Trophoblast cell (in vitro differentiated cells and primary cell): ENCODE results near the gene TAAR5.

Experiments
- DNase-seq, 2 donors: peaks; one replicate each; pipeline ENCODE4 v3.0.0-alpha.2; 2016
- H2AFZ ChIP-seq: 2 replicates; pipeline ENCODE4 v1.6.1; 2013; ENCODE audit warnings: low read length, moderate library complexity, mild to moderate bottlenecking; ENCODE audit not compliant: insufficient read depth, poor library complexity
- H2AK5ac ChIP-seq: 2 replicates; pipeline ENCODE4 v1.6.1; 2013; ENCODE audit warnings: mild to moderate bottlenecking, low read length
- H2BK120ac ChIP-seq: 2 replicates; pipeline ENCODE4 v1.6.1; 2013; ENCODE audit warnings: low read length, mild to moderate bottlenecking, moderate library complexity; ENCODE audit not compliant: insufficient read depth, poor library complexity
- H2BK12ac ChIP-seq: 2 replicates; pipeline ENCODE4 v1.6.1; 2013; ENCODE audit warnings: mild to moderate bottlenecking, low read length, moderate library complexity
- H2BK5ac ChIP-seq: 2 replicates; pipeline ENCODE4 v1.6.1; 2013; ENCODE audit warnings: low read length, low read depth, moderate library complexity, mild to moderate bottlenecking; ENCODE audit not compliant: poor library complexity
- H3K14ac ChIP-seq: 2 replicates; pipeline ENCODE4 v1.6.1; 2013; ENCODE audit warnings: mild to moderate bottlenecking, low read length
- H3K18ac ChIP-seq: 2 replicates; pipeline ENCODE4 v1.6.1; 2013; ENCODE audit warnings: mild to moderate bottlenecking, low read length
- H3K23ac ChIP-seq: 2 replicates; pipeline ENCODE4 v1.6.1; 2013; ENCODE audit warnings: low read length
- H3K27ac ChIP-seq: 2 replicates; pipeline ENCODE4 v1.5.1; 2013; ENCODE audit warnings: low read depth, mild to moderate bottlenecking, inconsistent platforms, low read length, moderate library complexity
- H3K27me3 ChIP-seq: 2 replicates; pipeline ENCODE4 v1.6.1; 2013; ENCODE audit warnings: inconsistent platforms, mild to moderate bottlenecking, low read length, moderate library complexity; ENCODE audit not compliant: insufficient read depth
- H3K36me3 ChIP-seq, 2 experiments: 1 replicate in 1 of 2; 2 replicates in 1 of 2; pipeline ENCODE4 v1.6.1; 2013; ENCODE audit warnings: low read length in 2 of 2, mild to moderate bottlenecking in 2 of 2, moderate library complexity in 1 of 2; ENCODE audit not compliant: insufficient read depth in 2 of 2, control insufficient read depth in 1 of 2
- H3K4ac ChIP-seq: 2 replicates; pipeline ENCODE4 v1.6.1; 2013; ENCODE audit warnings: low read depth, mild to moderate bottlenecking, low read length, moderate library complexity
- H3K4me1 ChIP-seq, 2 experiments: 1 replicate in 1 of 2; 2 replicates in 1 of 2; pipeline ENCODE4 v1.6.1; 2013; ENCODE audit warnings: low read length in 2 of 2, mild to moderate bottlenecking in 2 of 2, moderate library complexity in 1 of 2; ENCODE audit not compliant: insufficient read depth in 2 of 2, control insufficient read depth in 1 of 2
- H3K4me2 ChIP-seq: 2 replicates; pipeline ENCODE4 v1.6.1; 2013; ENCODE audit warnings: inconsistent platforms, mild to moderate bottlenecking, low read length, moderate library complexity
- H3K4me3 ChIP-seq: 2 replicates; pipeline ENCODE4 v1.5.1; 2013; ENCODE audit warnings: mild to moderate bottlenecking, low read depth, low read length, inconsistent platforms
- H3K79me1 ChIP-seq: one replicate; pipeline ENCODE4 v1.6.1; 2013; ENCODE audit warnings: low read length
- H3K79me2 ChIP-seq: 2 replicates; pipeline ENCODE4 v1.6.1; 2013; ENCODE audit warnings: low read length, mild to moderate bottlenecking; ENCODE audit not compliant: control insufficient read depth, insufficient read depth, poor library complexity
- H3K9ac ChIP-seq: 2 replicates; pipeline ENCODE4 v1.6.1; 2013; ENCODE audit warnings: mild to moderate bottlenecking, low read length
- H3K9me3 ChIP-seq: 2 replicates; pipeline ENCODE4 v1.6.1; 2013; ENCODE audit warnings: low read depth, mild to moderate bottlenecking, control low read depth, inconsistent platforms, low read length; ENCODE audit not compliant: insufficient read depth
- H4K12ac ChIP-seq: 2 replicates; pipeline ENCODE4 v1.6.1; 2013; ENCODE audit warnings: low read depth, mild to moderate bottlenecking, low read length, moderate library complexity
- H4K8ac ChIP-seq: 2 replicates; pipeline ENCODE4 v1.6.1; 2013; ENCODE audit warnings: low read depth, mild to moderate bottlenecking, low read length, moderate library complexity
- H4K91ac ChIP-seq: one replicate; pipeline ENCODE4 v1.6.1; 2013; ENCODE audit warnings: low read depth, mild to moderate bottlenecking, low read length, moderate library complexity
- WGBS: extraction: QIAGEN DNeasy Blood & Tissue Kit; methylation state at CpG from one replicate; pipeline ENCODE4 v1.1.7; 2013; ENCODE audit warnings: missing lambda C conversion rate; ENCODE audit not compliant: insufficient read length, insufficient coverage; ENCODE audit errors: extremely low coverage; 5-methylcytosine and 5-hydroxymethylcytosine counted together

The TAAR5 gene

DNA sequence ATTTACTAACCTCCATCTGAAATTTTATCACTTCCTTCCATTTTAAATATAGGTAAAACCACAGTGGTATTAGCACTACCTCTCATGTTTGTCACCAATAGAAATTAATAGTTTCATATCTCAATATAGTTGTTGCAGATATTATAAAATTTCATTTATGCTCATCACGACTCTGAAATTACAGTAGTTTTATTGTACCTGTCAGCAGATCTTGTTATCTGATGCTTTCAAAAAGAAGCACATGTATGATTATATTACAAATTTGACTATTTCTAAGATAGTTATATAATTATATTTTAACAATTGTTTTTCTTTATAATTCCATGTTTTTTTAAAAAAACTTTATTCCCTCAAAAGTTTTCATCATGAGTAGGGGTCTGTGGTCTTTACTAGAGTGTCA is 4.8 kb downstream of the TAAR5 start:
- WGBS, result no CpG with 5 or more reads among the region's 1 CpG

DNA sequence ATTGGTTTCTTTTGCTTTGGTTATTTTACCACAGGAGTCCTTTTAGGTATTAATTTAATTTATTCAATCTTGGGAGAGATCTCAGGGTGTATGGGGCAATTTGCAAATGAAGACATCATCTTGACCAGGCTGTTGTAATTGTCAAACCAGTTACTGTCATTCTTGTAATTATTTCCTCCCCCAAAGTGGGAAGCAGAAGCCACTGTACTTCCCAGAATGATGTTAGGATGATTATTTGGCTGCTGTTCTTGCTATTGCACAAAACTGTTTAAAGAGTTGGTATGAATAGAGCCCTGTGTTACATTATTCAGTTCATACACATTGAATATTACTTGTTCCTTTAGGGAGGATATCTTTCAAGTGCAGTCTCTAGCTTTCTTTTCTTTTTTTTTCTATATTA is 17.8 kb downstream of the TAAR5 start:
- Histone ChIP-seq H3K9me3 (no peaks in the 10 kb centered on the region), H3K4me2 (no peak overlapping the region), H3K9ac (no peak overlapping the region), H3K4ac (no peak overlapping the region), H2BK12ac (no peak overlapping the region), H2BK120ac (no peak overlapping the region), H3K4me1 (no peaks in the 10 kb centered on the region), H4K91ac (no peak overlapping the region), H3K23ac (no peak overlapping the region), H3K79me1 (no peaks in the 10 kb centered on the region), H3K14ac (no peak overlapping the region), H4K8ac (no peak overlapping the region), H3K27ac (no peak overlapping the region), H3K27me3 (no peaks in the 10 kb centered on the region), H3K4me3 (no peak overlapping the region), H2AK5ac (no peak overlapping the region), H3K36me3 (no peaks in the 10 kb centered on the region), H3K18ac (no peak overlapping the region), H2BK5ac (no peak overlapping the region), H2AFZ (no peak overlapping the region), H3K79me2 (no peaks in the 10 kb centered on the region), H4K12ac (no peak overlapping the region)
- DNase-seq, result no peak

More for the DNA sequence above, 4.8 kb downstream of the TAAR5 start:
- H2AK5ac ChIP-seq, result no peak overlapping the region
- H4K12ac ChIP-seq, result no peak overlapping the region
- no peaks in the 10 kb centered on the region for H3K79me1 ChIP-seq
- peaks cover 2 to 7% of the 10 kb centered on the region in 2 experiments for H3K4me1 ChIP-seq
- H3K4ac ChIP-seq, result no peak overlapping the region
- no peak overlapping the region for H2BK120ac ChIP-seq
- H3K4me2 ChIP-seq, result no peak overlapping the region
- no peak overlapping the region for H3K18ac ChIP-seq
- no peak overlapping the region for H3K9ac ChIP-seq
- H3K79me2 ChIP-seq, result no peaks in the 10 kb centered on the region
- H2BK5ac ChIP-seq, result no peak overlapping the region
- no peak for DNase-seq
- no peak overlapping the region for H3K14ac ChIP-seq
- no peaks in the 10 kb centered on the region for H3K9me3 ChIP-seq
- no peak overlapping the region for H4K8ac ChIP-seq
- H2BK12ac ChIP-seq, result no peak overlapping the region
- no peak overlapping the region for H2AFZ ChIP-seq
- no peaks in the 10 kb centered on the region for H3K36me3 ChIP-seq
- no peak overlapping the region for H4K91ac ChIP-seq
- H3K27ac ChIP-seq, result no peak overlapping the region
- H3K23ac ChIP-seq, result no peak overlapping the region
- no peaks in the 10 kb centered on the region for H3K27me3 ChIP-seq
- H3K4me3 ChIP-seq, result no peak overlapping the region

DNA sequence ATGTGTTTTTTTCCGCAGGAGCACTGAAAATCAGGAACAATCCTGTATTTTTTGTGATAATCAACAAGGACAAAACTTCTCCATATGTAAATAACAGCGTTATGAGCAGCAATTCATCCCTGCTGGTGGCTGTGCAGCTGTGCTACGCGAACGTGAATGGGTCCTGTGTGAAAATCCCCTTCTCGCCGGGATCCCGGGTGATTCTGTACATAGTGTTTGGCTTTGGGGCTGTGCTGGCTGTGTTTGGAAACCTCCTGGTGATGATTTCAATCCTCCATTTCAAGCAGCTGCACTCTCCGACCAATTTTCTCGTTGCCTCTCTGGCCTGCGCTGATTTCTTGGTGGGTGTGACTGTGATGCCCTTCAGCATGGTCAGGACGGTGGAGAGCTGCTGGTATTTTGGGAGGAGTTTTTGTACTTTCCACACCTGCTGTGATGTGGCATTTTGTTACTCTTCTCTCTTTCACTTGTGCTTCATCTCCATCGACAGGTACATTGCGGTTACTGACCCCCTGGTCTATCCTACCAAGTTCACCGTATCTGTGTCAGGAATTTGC is 19.2 kb downstream of the TAAR5 start, which contains the start of gene TAAR6:
Gene TAAR6, plus strand, starts transcription at position 102 of the 557 bp plus-strand sequence. Its CDS starts 0 bp downstream, at position 102.
- no peak within 1 kb of the TSS for H2BK5ac ChIP-seq
- H3K23ac ChIP-seq, result no peak within 1 kb of the TSS
- H2BK120ac ChIP-seq, result no peak within 1 kb of the TSS
- H2BK12ac ChIP-seq, result no peak within 1 kb of the TSS
- no peaks in the 10 kb centered on the region for H3K27me3 ChIP-seq
- no peaks in the 10 kb centered on the region for H3K79me1 ChIP-seq
- H3K9me3 ChIP-seq, result no peaks in the 10 kb centered on the region
- H3K4me3 ChIP-seq, result no peak within 1 kb of the TSS
- no peak within 1 kb of the TSS for H2AK5ac ChIP-seq
- WGBS, result no CpG with 5 or more reads among the region's 15 CpGs
- no peak within 1 kb of the TSS for H2AFZ ChIP-seq
- H3K14ac ChIP-seq, result no peak within 1 kb of the TSS
- no peak within 1 kb of the TSS for H3K27ac ChIP-seq
- H3K9ac ChIP-seq, result no peak within 1 kb of the TSS
- no peak within 1 kb of the TSS for H3K4me2 ChIP-seq
- H3K36me3 ChIP-seq, result no peaks in the 10 kb centered on the region
- H3K4me1 ChIP-seq, result no peaks in the 10 kb centered on the region
- H4K91ac ChIP-seq, result no peak within 1 kb of the TSS
- no peak within 1 kb of the TSS for H3K4ac ChIP-seq
- DNase-seq, result no peak
- no peaks in the 10 kb centered on the region for H3K79me2 ChIP-seq
- H4K12ac ChIP-seq, result no peak within 1 kb of the TSS
- no peak within 1 kb of the TSS for H4K8ac ChIP-seq
- no peak within 1 kb of the TSS for H3K18ac ChIP-seq

DNA sequence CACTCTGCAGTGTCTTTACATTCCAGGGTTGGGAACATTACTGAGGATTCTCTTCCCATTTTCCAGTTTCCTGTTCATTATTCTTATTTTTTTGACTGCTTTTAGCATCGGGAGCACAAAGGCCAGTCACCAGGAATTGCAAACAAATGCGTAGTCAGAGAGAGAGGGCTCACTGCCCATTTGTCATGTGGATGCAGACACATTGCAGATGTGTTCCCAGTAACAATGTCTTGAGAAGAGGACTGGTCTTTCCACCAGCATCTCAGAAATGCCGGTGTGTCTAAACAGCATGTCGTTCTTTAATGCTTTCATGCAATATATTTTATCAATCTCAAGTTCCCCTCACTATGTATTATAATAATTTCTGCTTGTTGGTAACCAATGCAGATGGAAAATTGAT is 20.4 kb downstream of the TAAR5 start:
- Histone ChIP-seq H2BK120ac (no peak overlapping the region), H3K79me2 (no peaks in the 10 kb centered on the region), H3K27ac (no peak overlapping the region), H3K36me3 (no peaks in the 10 kb centered on the region), H2BK12ac (no peak overlapping the region), H2AFZ (no peak overlapping the region), H4K91ac (no peak overlapping the region), H3K27me3 (no peaks in the 10 kb centered on the region), H3K18ac (no peak overlapping the region), H3K79me1 (no peaks in the 10 kb centered on the region), H3K4me3 (no peak overlapping the region), H3K4me2 (no peak overlapping the region), H3K9ac (no peak overlapping the region), H2AK5ac (no peak overlapping the region), H2BK5ac (no peak overlapping the region), H3K14ac (no peak overlapping the region), H3K23ac (no peak overlapping the region), H4K8ac (no peak overlapping the region), H4K12ac (no peak overlapping the region), H3K4ac (no peak overlapping the region), H3K9me3 (no peaks in the 10 kb centered on the region), H3K4me1 (no peaks in the 10 kb centered on the region)
- DNase-seq, result no peak
- WGBS, result no CpG with 5 or more reads among the region's 4 CpGs
